ENCODE results near the gene TRPM5.

Gene TRPM5

DNA sequence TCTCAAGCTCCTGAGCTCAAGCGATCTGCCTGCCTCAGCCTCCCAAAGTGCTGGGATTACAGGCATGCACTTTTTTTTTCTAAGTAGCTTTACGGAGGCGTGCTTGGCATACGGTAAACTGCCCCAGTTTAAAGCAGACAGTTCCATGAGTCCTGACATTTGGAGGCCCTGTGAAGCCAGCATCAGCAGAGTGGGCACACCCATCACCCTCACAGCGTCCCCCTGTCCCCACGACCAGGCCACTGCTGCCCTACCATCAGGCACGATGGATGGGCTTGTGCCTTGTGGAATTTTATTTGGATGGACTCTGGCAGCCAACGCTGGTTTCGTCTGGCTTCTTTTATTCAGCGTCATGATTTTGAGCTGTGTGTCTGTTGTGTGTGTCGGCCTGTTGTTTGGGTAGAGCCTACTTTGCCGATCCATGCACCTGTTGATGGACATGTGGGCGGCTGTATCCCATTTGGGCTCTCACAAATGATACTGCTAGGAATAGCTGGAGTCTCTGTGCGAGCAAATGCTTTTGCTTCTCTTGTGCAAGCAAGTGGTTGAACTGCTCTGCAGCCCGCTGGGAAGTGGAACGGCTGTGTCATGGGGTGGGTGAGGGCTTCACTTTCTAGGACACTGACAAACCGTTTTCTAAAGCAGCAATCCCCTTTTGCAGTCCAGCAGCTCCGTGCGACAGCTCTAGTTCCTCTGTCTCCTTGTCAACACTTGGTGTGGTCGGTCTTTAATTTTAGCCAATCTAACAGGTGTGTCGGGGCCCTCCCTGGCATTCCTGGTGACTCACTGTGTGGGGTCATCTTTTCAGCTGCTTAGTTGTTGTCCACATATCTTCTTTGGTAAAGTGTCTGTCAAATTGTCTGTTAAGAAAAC, 24.3 kb upstream of the TRPM5 start:
- no peak for DNase-seq

DNA sequence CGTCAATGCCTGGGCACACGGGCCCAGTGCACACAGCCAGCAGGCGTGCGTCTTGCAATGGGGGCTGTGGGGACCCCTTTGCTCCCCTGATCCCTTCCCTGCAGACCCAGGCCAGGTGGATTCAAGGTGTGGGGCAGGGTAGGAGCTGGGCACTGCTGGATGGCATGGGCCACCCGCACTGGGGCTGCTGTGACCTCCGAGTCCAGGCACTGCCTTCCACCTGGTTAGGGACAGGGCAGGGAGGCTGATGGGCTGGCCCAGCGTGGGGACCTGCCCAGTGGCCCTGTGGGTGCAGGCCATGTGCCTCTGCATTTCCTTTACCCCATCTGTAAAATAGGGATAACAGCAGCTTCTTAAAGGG, 23.4 kb upstream of the TRPM5 start:
- no peak for DNase-seq

DNA sequence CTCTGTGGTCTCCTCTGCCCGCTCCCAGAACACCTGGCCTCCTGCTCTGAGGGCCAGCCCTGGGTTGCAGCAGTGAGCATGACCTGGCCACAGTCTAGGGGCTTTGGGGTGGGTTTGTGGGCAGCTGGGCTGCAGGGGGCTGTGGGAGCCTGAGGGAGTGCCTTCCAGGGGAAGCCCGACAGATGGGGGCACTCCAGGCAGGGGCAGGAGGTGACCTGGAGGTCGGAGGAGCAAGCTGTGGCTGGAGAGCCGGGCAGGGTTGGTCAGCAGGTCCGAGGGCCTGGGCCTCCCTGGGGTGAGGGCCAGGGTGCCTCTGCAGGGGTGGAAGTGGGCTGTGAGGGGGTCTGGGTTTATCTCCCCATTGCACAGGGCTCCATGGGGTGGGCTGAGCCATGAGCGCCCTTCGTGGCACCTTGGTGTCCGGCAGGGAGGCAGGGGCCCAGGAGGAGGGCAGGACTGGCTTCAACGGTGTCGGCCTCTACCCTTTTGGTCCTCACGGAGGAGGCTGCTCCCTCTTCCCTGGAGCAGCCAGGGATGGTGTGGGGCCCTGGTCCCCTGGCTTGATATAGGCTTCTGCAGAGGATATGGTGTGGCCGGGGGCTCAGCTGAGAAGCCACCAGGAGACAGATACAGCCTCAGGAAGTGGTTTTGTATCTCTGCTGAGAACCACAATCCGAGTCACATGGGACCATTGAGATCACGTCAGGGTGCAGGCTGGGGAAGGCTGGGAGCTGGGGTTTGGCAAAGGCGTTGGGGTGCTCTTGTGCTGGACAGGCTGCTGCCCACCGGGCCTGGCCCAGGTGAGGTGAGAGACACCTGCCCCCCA, 22.8 kb upstream of the TRPM5 start:
- no peak for DNase-seq

DNA sequence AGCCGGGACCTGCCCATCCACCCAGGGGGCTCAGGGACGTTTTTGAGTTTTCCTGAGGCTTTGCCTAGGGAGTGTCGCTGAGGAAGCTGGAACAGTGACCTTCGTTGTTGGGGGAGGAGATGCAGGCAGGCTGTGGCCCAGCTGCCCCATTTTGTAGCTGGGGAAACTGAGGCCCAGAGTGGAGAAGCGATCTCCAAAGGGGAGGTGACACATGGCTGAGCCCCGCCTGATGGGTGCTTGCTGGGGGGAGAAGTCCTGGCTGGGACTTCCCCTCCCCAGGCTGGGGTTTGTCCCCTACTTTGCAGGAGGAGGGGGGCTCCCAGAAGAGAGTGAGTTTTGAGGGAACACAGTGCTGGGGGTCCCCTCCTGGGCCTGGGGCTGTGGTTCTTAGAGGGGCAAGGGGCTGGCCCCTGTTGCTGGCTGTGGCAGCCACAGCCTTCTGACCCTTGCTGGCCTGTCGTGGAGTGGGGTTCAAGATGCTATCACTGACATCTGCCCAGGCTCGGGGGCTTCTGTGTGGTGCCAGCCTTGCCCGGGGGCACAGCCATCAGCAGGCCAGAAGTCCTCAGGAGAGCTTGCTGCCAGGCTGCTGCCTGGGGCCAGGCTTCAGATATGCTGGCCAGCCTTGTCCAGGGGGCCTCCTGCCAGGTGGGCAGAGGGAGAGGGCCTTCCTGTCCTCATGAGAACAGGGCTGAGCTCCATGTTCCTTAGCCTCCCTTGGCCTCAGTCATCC, 21.9 kb upstream of the TRPM5 start:
- no peak for DNase-seq

DNA sequence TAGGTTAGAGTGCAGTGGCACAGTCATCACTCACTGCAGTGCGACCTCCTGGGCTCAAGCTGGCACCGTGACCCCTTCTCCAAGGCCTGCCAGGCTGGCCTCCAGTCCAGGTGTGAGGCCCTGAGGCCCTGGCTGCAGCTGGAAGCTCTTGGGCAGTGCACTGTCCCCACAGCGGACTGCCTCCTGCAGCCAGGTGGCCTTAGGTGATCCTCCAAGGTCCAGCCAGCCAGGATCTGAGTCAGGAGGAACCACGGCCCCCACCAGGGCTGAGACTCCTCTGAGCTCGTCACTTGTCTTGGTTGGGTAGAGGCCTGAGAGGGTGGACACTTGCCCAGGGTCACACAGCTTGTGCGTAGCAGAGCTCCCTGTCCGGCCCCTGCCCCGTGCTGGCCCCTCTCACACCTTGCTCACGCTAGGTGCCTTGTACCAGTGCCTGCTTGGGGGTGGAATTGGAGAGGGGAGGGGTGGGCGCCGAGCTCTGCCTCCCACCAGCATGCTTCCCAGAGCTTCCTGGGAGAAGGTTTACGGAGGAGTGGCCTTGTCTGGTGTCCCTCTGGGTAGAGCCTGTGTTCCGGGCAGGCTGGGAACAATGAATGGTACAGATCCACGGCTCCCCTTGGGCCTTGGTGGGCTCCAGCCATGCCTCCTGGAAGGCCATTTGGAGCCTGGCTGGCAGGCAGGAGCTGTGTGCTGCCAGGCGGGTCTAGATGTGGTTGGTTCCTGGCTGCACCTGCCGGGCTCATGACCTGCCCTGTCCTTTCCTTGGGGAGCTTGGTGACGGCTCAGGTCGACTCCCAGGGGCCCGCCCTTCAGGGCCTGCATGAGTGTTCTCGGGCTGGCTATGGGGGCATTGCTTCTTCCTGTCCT, 21.1 kb upstream of the TRPM5 start:
- no peak for DNase-seq

DNA sequence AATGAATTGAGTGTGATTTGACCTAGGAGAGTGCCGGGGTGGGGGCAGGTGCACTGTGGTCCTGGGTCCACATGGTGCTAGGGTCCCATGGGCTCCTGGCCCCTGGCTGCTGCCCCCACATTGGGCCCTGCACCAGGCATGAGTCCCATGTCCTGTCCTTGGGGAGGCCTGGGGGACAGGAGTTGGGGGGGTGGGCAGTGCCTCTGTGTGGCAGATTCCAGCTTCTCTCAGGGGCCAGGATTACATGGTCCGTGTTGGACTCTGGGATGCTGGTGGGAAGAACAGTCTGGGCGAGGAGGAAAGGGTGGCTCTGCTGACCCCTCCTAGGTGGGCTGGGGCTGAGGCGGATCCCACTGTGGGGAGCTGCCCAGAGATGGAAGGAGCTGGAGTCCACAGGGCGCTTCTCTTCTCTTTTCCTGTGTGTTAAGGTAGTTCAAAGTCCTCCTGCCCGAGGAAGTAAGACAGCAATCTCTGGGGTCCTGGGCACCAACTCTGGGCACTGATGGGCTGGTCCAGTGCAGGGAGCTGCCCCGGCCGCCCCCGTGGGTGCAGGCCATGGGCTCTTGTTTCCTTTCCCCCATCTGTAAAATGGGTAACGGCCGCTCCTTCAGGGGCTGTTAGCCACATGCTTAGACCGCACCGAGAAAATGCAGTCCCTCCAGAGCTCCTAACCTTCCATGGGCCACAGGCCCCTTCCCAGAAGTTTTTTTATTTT, 20.3 kb upstream of the TRPM5 start:
- DNase-seq: no peak

DNA sequence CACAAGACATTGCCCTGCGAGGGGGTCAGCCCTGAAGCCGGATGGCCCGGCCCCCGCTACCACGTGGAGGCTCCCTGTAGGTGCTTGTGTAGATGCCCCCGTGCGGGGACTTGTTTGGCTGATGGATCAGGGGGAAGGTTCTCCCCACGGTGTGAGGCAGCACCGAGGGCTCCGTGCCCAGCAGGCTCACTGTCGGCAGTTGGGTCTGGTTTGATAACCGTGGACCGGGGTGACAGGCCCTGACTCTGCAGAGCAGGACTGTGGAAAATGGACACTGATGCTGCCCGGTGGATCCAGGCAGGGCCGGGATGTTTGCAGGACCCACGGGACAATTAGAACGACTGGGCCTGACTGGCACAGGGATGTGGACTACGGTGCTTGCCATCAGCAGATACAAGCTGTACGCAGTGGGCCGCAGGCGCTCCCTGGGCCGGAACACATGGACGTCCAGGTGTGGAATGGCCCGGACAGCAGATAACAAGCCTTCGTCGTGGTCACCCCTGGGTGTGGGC, 19.5 kb upstream of the TRPM5 start:
- no peak for DNase-seq

DNA sequence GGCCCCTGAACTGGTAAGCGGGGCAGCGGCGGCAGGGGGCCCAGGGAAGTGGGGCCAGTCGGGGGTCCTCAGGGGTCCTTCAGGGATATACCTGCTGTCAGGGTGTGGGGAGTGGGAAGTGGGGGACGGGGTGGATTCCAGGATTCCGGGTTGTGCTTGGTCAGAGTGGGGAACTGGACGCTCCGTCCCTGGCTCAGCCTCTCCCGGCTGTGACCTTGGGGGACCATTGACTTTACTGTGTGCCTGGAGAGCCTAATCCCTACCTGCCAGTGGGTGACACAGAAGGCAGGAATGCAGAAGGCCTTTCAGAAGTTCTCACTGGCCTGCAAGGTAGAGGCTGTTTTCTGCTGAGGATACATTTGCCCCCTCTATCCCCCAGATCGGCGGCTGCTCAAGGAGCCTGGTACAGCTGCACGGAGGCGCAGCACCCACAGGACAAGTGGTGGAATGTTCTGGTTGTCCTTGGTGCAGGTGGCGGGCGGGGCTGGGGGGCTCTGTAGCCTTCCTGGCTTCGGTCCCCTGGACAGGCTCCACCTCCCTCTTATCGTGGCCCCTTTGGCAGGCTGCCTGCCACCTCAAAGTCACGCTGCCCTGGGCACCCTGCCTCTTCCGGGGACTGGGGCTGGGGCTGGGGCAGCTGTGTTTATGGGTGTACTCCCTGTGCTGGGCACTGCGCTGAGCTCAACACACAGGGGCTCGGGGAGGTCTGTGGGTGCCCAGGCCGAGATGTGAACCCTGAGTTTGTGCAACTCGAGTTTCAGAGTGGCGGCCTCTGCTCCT, 18.9 kb upstream of the TRPM5 start:
- no peak for DNase-seq

DNA sequence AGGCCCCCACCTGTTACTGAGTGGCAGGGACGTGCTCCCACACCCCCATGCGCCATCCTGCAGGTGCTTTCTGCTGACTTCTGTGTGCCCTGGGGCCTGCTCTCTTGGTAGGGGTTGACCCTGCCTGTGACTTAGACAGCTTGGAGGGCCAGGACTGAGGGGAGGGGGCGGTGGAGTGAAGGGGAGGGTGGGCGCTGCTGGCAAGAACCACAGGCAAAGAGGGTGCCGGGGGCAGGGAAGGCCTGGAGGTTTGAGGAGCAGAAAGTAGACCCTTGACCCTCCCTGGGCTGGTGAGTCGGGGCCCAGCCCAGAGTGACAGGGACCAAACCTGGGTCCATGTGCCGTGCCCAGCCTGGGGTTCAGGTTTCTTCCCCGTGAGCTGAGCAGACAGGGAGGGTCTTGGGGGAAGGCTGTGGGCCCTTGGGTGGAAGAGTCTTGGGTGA, 18.2 kb upstream of the TRPM5 start:
- no peak for DNase-seq

DNA sequence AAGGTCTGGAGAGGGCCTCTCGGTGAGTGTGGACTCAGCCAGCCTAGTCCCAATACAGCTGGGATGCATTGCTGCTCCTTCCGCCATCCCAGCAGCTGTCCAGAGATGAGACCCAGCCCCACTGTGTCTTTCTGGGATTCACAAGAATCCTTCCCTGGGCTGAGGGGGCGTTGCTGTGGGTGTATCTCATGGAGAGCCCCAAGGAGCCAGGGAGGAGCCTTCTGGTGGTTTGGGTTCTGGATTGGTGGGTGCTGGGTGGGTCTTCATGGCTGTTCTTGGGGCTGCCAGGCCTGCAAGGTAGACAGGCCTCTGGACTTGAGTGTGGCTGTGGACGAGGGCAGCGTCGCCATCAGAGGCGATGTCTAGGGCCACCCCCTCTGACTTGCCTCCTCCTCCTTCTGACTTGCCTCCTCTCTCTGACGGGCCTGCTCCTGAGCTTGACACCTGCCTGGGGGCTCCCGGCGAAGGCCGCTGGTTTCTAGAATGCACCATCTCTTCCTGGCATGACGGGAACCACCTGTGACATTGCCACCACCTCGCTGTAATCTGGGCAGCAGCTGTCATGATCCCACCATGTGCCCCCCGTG, 17.7 kb upstream of the TRPM5 start:
- DNase-seq: no peak

DNA sequence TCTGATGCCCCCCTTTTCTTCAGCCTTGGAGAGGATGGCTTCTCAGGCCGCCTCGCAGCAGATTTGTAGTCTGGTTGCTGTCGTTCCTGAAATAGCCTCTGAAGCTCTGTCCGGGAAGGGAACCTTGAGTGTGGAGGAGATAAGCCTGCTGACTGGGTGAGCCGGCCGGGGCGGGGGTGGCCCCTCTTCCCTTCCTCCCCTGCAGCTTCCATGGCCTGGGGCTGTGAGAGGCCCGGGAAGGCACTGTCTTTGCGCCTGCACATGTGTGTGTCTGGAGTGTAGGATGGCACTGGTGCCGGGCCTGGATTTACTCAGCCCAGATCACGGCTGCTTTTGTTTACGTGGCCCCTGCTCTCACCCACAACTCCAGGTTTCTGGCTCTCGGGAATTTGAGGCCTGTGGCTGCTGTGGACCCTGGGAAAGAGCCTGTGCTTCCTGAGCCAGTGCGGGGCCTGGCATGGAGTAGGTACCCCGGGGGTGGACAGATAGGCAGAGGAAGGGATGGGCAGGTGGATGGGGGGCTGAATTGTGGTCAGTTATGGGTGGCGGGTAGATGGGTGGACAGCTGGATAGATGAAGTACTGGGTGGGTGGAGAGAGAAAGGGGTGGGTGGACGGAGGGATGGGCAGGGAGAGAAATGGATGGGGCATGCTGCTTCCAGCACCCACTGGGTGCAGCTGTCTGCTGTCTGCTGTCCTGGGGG, 17.1 kb upstream of the TRPM5 start:
- no peak for DNase-seq

DNA sequence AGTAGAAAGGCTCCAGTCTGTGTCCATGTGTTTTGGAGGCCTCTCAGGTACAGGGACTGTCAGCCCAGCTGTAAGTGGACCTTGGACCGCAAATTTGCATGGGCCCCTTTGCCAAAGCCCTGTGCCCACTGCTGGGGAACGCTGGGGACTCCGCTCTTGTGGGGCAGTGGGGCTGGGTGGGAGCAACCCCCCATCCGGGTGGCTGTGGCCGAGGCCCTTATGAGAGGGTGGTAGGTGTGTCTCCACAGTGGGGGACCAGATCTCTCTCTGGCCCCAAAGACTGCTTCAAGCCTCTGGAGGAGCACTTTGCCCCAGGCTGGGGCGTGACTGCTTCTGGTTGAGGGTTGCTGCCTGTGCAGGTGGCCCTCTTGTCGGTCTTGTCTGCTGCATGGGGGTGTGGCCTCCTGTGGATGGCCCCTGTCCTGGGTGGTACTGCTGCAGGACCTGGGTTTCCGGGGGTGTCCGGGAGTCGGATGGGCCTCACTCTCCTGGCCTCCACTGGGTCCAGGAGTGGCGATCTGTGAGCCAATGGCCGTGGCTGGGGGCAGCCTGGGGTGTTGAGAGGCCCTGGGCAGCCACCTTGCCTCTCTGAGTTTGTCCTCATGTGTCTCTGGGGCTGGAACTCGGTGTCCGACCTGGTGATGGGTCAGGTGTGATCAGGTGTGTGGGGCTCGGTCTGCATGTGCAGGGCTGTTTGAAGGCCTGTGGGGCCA, 16.4 kb upstream of the TRPM5 start:
- no peak for DNase-seq

DNA sequence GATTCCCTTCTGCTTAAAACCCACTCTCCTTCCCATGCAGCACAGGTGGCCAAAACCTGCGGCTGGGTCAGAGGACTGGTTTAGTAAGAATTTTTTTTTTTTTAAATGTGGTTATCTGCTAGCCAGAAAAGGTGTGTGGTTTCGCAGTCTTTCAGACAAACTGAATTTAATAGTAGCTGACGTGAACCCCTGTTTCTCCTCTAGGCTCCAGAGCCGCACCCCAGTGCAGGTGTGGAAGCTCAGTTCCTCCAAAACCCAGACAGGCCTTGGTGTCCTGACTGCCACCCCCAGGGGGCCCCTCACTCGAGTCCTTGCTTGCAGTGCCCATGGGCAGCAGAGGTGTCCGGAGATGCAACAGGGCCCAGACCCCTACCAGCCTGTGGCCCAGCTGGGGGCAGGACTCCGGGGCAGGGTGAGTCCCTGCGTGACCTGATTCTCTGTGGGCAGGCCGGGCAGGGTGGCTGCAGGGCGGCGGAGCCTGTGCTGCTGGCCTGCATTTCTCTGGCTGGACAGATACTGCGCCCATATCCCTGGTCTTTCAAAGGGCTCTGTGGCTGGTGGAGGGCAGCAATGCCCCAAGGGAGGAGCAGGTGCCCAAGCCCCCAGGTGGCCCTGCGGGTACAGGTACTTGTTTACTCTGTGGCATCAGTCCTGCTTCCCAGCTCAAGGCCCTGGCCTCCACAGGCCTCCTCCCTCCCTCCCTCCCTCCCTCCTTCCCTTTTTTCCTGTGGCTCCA, 15.7 kb upstream of the TRPM5 start:
- DNase-seq: peak in 1 of 3 experiments; percentile 5

DNA sequence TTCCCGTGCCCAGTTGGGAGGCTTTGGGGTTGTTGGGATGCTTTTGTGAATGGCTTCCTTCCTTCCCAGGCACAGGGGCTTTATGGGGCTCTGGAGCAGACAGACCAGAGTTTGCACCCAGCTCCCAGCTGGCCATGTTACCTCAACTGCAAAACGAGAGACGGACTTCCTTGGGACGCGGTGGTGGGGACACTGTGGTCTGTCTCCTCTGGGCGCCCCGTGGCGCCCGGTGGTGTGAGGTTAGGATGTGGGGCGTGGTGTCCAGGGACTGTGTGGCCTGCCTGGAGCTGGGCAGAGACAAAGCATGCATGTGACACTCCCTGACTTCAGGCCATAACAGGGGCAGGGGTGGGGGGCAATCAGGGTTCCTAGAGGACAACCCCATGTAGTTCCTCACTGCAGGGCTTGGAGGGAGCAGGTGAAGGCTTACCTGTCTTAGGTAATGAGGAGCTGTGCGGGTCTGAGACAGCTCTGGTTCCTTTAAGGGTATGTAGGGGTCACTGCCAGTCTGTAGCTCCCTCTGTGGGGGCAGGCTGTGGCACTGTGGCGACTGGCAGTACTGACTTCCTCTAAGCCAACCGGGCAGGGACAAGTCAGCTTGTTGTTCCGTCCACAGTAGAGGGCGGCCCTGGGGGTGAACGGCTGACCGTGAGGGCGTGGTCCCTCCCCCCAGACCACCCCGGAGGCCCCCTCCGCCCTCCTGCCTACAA, 14.9 kb upstream of the TRPM5 start:
- DNase-seq: no peak

DNA sequence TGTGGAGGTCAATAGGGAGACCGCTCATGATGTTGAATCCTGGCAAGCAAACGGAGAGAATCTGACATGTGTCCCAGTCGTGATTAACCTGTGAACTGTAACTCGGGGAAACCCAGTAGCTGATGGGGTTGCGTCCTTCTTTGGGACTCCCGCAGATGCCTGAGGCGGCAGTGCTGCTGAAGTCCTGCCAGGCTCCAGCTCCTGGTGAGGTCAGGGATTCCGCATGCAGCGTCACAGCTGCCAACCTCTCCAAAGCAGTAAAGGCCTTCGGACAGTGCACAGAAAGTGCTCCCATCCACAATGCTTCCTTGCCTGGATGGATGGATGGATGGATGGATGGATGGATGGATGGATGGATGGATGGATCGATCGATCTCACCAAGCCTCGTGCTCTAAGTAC, 14.0 kb upstream of the TRPM5 start:
- DNase-seq: no peak

DNA sequence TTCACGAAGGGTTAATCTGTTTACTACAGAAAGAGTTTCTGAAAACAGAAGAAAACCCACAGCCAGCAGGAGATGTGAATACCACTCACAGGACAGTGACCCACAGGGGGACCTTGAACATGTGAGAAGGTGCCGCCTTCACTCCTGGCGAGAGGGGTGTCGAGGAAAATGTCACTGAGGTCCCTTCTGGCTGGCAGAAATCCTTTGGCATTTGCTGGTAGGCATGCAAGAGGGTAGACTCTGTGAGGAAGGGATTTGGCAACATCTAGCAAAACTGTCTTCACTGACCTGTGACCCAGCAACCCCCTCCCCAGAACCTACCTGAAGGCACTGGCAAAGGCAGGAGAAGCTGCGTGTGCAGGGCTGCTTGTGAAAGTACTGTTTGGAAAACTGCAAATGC, 9.1 kb upstream of the TRPM5 start:
- no peak for DNase-seq

DNA sequence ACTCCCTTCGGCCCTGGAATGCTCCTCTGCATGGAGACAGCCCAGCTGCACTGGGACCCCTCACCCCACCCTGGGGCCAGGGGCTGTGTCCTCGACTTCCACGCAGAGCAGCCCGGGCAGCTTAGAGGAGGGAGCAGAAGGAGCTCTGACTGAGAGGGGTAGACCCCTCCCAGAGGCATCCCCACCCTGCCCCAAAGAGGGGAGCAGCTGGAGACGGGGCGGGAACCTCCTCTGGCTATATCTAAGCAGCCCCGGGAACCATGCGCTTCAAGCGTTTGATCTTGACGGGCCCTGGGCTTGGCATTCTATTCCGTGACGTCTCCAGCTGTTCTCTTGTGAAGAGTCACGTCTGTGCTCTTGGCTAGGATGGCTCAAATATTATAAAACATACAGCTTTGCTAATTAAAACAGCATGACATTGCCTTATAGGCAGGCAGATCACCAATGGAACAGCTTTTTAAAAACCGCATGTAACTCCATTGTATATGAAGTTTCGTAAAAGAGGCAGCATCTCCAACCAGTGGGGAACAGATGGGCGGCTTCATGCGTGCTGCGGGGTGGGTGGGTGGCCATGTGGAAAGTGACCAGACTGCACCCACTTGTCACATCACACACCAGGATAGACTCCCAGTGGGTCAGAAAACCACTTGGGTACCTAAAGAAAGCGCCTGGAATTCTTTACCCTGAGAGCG, 8.2 kb upstream of the TRPM5 start:
- no peak for DNase-seq
